ENCODE measurements around the gene PCDHGB3. TPM values are rescaled to one million over a fixed set of nuclear protein-coding genes. Genes with fewer than 3 reads are reported as not detected.
A peak's percentile ranks its signal among the peaks of the same experiment; 100 is the strongest.
"Not testable (repeated sequence)": the region's sequence is repeated elsewhere in the genome, so short reads cannot be mapped to it uniquely, and the experiment has no call there.

Gene PCDHGB3
- total RNA-seq, 1 experiment from 2014 or later, result 4.2 TPM

DNA sequence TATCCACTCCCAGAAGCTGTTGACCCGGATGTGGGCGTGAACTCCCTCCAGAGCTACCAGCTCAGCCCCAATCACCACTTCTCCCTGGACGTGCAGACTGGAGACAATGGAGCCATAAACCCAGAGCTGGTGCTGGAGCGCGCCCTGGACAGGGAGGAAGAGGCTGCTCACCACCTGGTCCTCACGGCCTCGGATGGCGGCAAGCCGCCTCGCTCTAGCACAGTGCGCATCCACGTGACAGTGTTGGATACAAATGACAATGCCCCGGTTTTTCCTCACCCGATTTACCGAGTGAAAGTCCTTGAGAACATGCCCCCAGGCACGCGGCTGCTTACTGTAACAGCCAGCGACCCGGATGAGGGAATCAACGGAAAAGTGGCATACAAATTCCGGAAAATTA lies 23.2 kb downstream of the PCDHGB3 start:
- no peak for TF ChIP-seq ELF4 (CRISPR knock-in tag; IDR thresholded peaks at IDR 0.05; ENCODE audit: low read depth)
- TF ChIP-seq, protein P1, sequence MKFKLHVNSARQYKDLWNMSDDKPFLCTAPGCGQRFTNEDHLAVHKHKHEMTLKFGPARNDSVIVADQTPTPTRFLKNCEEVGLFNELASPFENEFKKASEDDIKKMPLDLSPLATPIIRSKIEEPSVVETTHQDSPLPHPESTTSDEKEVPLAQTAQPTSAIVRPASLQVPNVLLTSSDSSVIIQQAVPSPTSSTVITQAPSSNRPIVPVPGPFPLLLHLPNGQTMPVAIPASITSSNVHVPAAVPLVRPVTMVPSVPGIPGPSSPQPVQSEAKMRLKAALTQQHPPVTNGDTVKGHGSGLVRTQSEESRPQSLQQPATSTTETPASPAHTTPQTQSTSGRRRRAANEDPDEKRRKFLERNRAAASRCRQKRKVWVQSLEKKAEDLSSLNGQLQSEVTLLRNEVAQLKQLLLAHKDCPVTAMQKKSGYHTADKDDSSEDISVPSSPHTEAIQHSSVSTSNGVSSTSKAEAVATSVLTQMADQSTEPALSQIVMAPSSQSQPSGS (CRISPR knock-in tag; IDR thresholded peaks at IDR 0.05; ENCODE audit: borderline replicate concordance, low read depth), result no peak
- no peak for TF ChIP-seq SMAD4 (CRISPR knock-in tag; IDR thresholded peaks at IDR 0.05)
- no peak for TF ChIP-seq ATF3 (CRISPR knock-in tag; conservative IDR thresholded peaks at IDR 0.05)
- no peak for TF ChIP-seq ZNF138 (CRISPR knock-in tag; conservative IDR thresholded peaks at IDR 0.05)
- no peak overlapping the region for H3K4me3 Mint-ChIP-seq
- ChIA-PET POLR2A (no interaction called here), CTCF (interaction anchor here (1.2 to 1.5 kb wide), 3 partner anchors 10 to 238 kb away, joined by 3 to 4 read pairs (median 4); partner anchors contain the start of genes PCDHGA10 and PCDHGA9)
- 0 out of 2 replicates have a peak, but pooled peaks cover 3% of the 10 kb centered on the region for H3K4me1 Mint-ChIP-seq
- peaks cover 66% of the 10 kb centered on the region for H3K9me3 Mint-ChIP-seq
- ATAC-seq (no peak), DNase-seq (ENCODE audit: low spot score) (no peak)
- H3K27ac Mint-ChIP-seq, result no peak overlapping the region
- H3K27me3 Mint-ChIP-seq (ENCODE audit: low read depth), result peaks cover 21% of the 10 kb centered on the region
- peaks cover 76% of the 10 kb centered on the region for H3K36me3 Mint-ChIP-seq

DNA sequence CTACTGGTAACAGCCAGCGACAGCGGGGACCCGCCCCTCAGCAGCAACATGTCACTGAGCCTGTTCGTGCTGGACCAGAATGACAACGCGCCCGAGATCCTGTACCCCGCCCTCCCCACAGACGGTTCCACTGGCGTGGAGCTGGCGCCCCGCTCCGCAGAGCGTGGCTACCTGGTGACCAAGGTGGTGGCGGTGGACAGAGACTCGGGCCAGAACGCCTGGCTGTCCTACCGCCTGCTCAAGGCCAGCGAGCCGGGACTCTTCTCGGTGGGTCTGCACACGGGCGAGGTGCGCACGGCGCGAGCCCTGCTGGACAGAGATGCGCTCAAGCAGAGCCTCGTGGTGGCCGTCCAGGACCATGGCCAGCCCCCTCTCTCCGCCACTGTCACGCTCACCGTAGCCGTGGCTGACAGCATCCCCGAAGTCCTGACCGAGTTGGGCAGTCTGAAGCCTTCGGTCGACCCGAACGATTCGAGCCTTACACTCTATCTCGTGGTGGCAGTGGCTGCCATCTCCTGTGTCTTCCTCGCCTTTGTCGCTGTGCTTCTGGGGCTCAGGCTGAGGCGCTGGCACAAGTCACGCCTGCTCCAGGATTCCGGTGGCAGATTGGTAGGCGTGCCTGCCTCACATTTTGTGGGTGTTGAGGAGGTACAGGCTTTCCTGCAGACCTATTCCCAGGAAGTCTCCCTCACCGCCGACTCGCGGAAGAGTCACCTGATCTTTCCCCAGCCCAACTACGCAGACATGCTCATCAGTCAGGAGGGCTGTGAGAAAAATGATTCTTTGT lies 24.6 kb downstream of the PCDHGB3 start:
- Mint-ChIP-seq H3K27me3 (ENCODE audit: low read depth) (peaks cover 17% of the 10 kb centered on the region), H3K36me3 (peaks cover 76% of the 10 kb centered on the region), H3K9me3 (peaks cover 63% of the 10 kb centered on the region)
- H3K27ac Mint-ChIP-seq; H3K4me1 Mint-ChIP-seq; DNase-seq (ENCODE audit: low spot score); ATAC-seq; POLR2A ChIA-PET; H3K4me3 Mint-ChIP-seq: not testable (repeated sequence)
- TF ChIP-seq CTCF (IDR thresholded peaks at IDR 0.05), result 0 out of 2 replicates have a peak, but pooled peaks have one; percentile 11
- CTCF ChIA-PET, result interaction anchor here (4.3 kb wide), 1 partner anchor 19 kb away, joined by 38 read pairs; the partner anchor contains the start of gene PCDHGA10

DNA sequence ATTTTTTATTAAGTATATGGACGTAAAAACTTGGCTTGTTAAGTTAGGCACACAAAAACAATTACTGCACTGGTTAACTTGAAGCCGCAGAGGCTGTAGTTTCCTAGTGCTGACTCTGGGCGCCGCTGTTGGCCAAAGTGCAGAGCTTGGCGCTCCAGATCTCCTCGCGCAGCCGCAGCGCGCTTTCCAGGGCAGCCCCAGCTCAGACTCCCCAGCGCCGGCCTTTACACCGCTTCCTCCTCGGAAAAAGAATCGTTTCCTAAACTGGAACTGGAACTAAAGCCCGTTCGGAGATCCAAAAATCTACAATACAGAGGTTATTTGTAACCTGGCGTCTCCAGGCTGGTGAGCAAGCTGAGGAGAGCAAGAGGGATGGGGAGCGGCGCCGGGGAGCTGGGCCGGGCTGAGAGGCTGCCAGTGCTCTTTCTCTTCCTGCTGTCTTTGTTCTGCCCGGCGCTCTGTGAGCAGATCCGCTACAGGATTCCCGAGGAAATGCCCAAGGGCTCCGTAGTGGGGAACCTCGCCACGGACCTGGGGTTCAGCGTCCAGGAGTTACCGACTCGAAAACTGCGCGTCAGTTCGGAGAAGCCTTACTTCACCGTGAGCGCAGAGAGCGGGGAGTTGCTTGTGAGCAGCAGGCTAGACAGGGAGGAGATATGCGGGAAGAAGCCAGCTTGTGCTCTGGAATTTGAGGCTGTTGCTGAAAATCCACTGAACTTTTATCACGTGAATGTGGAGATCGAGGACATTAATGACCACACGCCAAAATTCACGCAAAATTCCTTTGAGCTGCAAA lies 27.9 kb downstream of the PCDHGB3 start, which contains the start of gene PCDHGB5:
PCDHGB5 (plus strand) TSS at position 192 of the 796 bp plus-strand sequence; CDS start at position 373, 181 bp downstream.
- H3K4me1 Mint-ChIP-seq, POLR2A ChIA-PET, H3K27ac Mint-ChIP-seq: not testable (repeated sequence)
- peak; percentile 69 for DNase-seq (ENCODE audit: low spot score)
- peaks cover 57% of the 10 kb centered on the region for H3K9me3 Mint-ChIP-seq
- CTCF ChIA-PET, result interaction anchor here (0.7 to 4.3 kb wide), 27 partner anchors 8 to 263 kb away, joined by 3 to 38 read pairs (median 7); partner anchors contain the start of genes PCDHB14, PCDHB15, PCDHB5 and PCDHGA1
- H3K27me3 Mint-ChIP-seq (ENCODE audit: low read depth), result peaks cover 14% of the 10 kb centered on the region
- H3K4me3 Mint-ChIP-seq, result peak within 1 kb of the TSS; percentile 63
- H3K36me3 Mint-ChIP-seq, result peaks cover 66% of the 10 kb centered on the region
- peak; percentile 93 for ATAC-seq
- peak; percentile 42; the same call in 1 of the 2 replicates for TF ChIP-seq CTCF (IDR thresholded peaks at IDR 0.05)

DNA sequence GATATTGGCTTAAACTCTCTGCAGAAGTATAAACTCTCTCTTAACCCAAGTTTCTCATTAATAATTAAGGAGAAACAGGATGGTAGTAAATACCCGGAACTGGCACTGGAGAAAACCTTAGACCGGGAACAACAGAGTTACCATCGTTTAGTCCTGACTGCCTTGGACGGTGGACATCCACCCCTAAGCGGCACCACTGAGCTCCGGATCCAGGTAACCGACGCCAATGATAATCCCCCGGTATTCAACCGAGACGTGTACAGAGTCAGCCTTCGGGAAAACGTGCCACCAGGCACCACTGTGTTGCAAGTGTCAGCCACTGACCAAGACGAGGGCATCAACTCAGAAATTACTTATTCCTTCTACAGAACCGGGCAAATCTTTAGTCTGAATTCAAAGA lies 28.6 kb downstream of the PCDHGB3 start:
- POLR2A ChIA-PET, result no interaction called here
- DNase-seq (ENCODE audit: low spot score) (no peak), ATAC-seq (no peak)
- CTCF ChIA-PET, result interaction anchor here (0.6 to 4.3 kb wide), 20 partner anchors 7 to 175 kb away, joined by 3 to 38 read pairs (median 8); partner anchors contain the start of genes PCDHB14, PCDHB15, PCDHGA1 and PCDHGA10
- Mint-ChIP-seq H3K4me1 (no peaks in the 10 kb centered on the region), H3K27ac (no peak overlapping the region), H3K27me3 (ENCODE audit: low read depth) (peaks cover 14% of the 10 kb centered on the region), H3K36me3 (peaks cover 66% of the 10 kb centered on the region), H3K4me3 (no peak overlapping the region), H3K9me3 (peaks cover 59% of the 10 kb centered on the region)
- no peak for TF ChIP-seq ARID4B (CRISPR knock-in tag; IDR thresholded peaks at IDR 0.05; ENCODE audit: borderline replicate concordance)

All from WTC11 (cell line).